AG04449 (cell line): ENCODE measurements around the gene SMOC2.

Experiments
- CTCF ChIA-PET: fragments of 350-600 bp; formaldehyde crosslinking; extraction: SDS; loops from one replicate; lab custom pipeline; 2021; ENCODE audit warnings: antibody characterized with exemption; lab: Yijun Ruan, JAX
- POLR2A ChIA-PET: fragments of 400-600, 350-600 bp; formaldehyde crosslinking; extraction: SDS; loops from one replicate; lab custom pipeline; 2020; ENCODE audit warnings: antibody characterized with exemption, inconsistent platforms; lab: Yijun Ruan, JAX
- DNase-seq: peaks from one replicate; pipeline ENCODE4 v3.0.0-alpha.2; 2010; ENCODE audit warnings: low read depth, low spot score
- H3K4me3 ChIP-seq: 2 replicates; pipeline ENCODE4 v1.5.1; 2011; ENCODE audit warnings: low read depth, mild to moderate bottlenecking, control low read depth, low read length
- CTCF ChIP-seq: IDR thresholded peaks from one replicate; pipeline ENCODE4 v1.5.1; 2011; ENCODE audit warnings: mild to moderate bottlenecking, moderate library complexity, low read length, control low read depth, inconsistent platforms; ENCODE audit not compliant: insufficient read depth; ENCODE audit errors: missing control alignments

The SMOC2 gene

DNA sequence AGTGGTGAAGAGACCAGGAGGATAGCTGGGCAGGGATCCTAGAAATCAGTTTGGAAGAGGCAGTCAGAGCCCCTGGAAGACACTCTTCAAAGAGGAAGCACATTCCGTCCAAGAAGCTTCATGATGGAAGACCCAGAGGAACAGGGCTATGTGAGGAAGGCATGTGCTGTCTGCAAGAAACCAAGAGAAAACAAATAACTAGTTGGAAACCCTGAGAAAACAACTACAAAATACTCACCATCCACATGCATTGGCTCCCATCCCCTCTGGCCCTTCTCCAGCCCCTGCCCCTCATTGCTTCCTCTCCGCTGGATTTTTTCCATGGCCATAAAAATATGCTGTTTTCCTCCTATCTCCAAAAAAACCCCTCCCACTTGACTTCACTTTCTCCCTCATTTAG is 40.9 kb upstream of the SMOC2 start:
- H3K4me3 ChIP-seq = no peak overlapping the region
- TF ChIP-seq CTCF = no peak
- ChIA-PET POLR2A (no interaction called here), CTCF (no interaction called here)
- DNase-seq = no peak

- DNase-seq = no peak
- ChIA-PET POLR2A (no interaction called here), CTCF (no interaction called here)
- no peak overlapping the region for H3K4me3 ChIP-seq
- TF ChIP-seq CTCF = no peak
Measured at GRCh38 chr6:168403370-168404005, 37.5 kb upstream of the SMOC2 start.

DNA sequence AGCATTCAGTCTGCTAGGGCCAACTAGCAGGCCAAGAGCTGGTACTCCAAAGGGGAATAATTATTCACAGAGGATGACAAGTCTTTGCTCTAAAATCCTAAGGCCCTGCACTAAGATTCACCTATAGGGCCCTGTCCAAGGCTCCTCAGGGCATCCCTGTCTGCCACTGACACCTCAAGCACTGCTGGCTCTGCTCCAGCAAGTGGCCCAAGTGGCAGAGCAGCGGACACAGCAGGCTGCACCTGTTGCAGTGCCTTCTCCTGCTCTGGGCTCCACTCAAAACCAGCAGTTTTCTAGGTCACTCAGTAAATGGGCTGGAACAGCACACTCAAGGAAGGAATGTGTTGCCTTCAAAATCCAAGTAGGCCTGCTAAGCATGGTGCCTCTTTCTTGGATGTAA is 36.4 kb upstream of the SMOC2 start:
- no peak overlapping the region for H3K4me3 ChIP-seq
- ChIA-PET POLR2A (no interaction called here), CTCF (no interaction called here)
- DNase-seq = no peak
- no peak for TF ChIP-seq CTCF

GRCh38 chr6:168407842-168408241 is 33.1 kb upstream of the SMOC2 start:
- no peak overlapping the region for H3K4me3 ChIP-seq
- ChIA-PET CTCF (no interaction called here), POLR2A (no interaction called here)
- no peak for DNase-seq
- TF ChIP-seq CTCF = no peak

DNA sequence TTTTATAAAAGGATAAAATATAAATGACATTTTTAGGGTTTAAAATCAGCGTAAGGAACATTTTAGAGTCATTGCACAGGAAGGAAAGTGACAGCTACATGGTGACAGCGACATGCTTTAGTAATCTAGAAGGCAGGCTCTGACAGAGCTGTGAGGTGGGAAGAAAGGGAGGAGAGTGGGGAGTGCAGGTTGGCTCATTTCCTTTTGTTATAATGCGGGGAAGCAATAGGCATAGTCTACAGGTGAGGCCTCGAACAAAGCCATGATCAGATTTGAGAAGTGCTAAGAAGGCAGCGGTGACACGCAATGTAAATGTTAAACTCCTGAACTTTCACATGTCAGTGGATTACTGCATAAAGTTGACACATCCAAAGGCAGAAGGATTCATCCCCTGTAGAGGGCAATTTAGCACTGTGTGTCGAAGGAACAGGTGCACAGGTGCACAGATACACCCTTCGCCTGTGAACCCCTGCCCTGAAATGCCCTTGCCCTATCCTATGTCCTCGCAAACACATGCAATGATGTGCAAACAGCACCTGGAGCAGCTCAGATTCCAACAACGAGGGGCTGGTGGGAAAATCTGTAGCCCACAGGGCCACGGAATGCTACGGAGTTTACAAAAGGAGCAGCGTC is 32.4 kb upstream of the SMOC2 start:
- POLR2A ChIA-PET = no interaction called here
- no peak overlapping the region for H3K4me3 ChIP-seq
- DNase-seq = no peak
- no peak for TF ChIP-seq CTCF
- CTCF ChIA-PET = no interaction called here

DNA sequence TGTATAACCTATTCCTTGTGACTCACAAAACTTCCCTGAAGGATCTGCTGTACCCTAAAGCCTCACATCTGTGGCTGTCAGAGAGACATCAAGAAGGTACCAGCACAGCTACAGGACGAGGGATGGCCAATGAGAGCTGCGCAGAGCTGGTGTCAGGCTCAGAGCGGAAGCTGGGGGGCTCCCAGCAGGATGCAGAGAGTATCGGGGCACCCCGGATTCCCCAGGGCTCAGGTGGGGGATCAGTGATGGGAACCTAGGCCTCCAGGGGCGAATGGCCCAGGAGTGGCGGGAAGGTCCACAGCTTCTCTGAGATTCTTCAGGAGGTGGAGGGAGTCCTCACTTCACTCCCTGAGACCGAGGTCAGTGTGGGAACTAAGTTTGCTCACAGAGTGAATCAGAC is 30.9 kb upstream of the SMOC2 start:
- CTCF ChIA-PET = no interaction called here

More for the DNA sequence above, 30.9 kb upstream of the SMOC2 start:
- POLR2A ChIA-PET = no interaction called here
- DNase-seq = no peak
- TF ChIP-seq CTCF = no peak
- no peak overlapping the region for H3K4me3 ChIP-seq
